GM12878 (cell line): ENCODE measurements around the gene RRP15. TPM values are rescaled to one million over a fixed set of nuclear protein-coding genes. Genes with fewer than 3 reads are reported as not detected.

Experiments used
- ATAC-seq: fragments of 200-7000 bp; cut with Tn5 transposase; 3 replicates; pipeline ENCODE4 v1.9.1; 2020; ENCODE audit warnings: mild to moderate bottlenecking, moderate library complexity
- BruUV-seq: library from RNA; stranded (reverse); fragments of 400-500 nt; replicated peaks from 2 replicates; lab custom pipeline; 2021; lab: Mats Ljungman, UMichigan
- CTCF ChIA-PET: fragments of 300-600 bp; sonication (Branson Sonifier 250); formaldehyde crosslinking; extraction: SDS; loops from one replicate; lab custom pipeline; 2021; ENCODE audit warnings: inconsistent platforms; lab: Yijun Ruan, JAX
- POLR2A ChIA-PET: fragments of 350-600 bp; formaldehyde crosslinking; extraction: SDS; loops from one replicate; lab custom pipeline; 2021; ENCODE audit warnings: inconsistent platforms; lab: Charles Lee
- RAD21 ChIA-PET: fragments of 300-600 bp; sonication (Branson Sonifier 250); formaldehyde crosslinking; loops from one replicate; lab custom pipeline; 2023; ENCODE audit warnings: antibody characterized with exemption; ENCODE audit not compliant: unreplicated experiment; lab: Charles Lee
- SMC1A ChIA-PET: fragments of 300-600 bp; sonication (Branson Sonifier 250); formaldehyde crosslinking; loops from one replicate; lab custom pipeline; 2023; ENCODE audit not compliant: unreplicated experiment, uncharacterized antibody; lab: Charles Lee
- DNase-seq: peaks from one replicate; pipeline ENCODE4 v3.0.0-alpha.2; 2011; ENCODE audit warnings: low read depth, low spot score
- FAIRE-seq: peaks from 3 replicates; lab custom pipeline; 2011; peaks lifted over from hg19 to GRCh38; lab: Jason Lieb, UNC
- H2AFZ ChIP-seq: 2 replicates; pipeline ENCODE4 v1.6.0; 2011; ENCODE audit warnings: low read depth, low read length, control low read depth; ENCODE audit not compliant: control insufficient read depth
- H3K27ac ChIP-seq: 2 replicates; pipeline ENCODE4 v1.5.1; 2011; ENCODE audit warnings: control low read depth; ENCODE audit not compliant: control insufficient read depth, insufficient read depth
- H3K27me3 ChIP-seq, 2 experiments: replicated peaks in 1 of 2; 2 replicates each; pipeline versions ENCODE4 v1.6.0 to v1.6.1; 2011; ENCODE audit warnings: low read length in 1 of 2; ENCODE audit not compliant: control insufficient read depth in 2 of 2, insufficient read depth in 2 of 2
- H3K36me3 ChIP-seq, 2 experiments: 2 replicates each; pipeline ENCODE4 v1.5.1; 2011; ENCODE audit warnings: low read length in 1 of 2; ENCODE audit not compliant: control insufficient read depth in 2 of 2, insufficient read depth in 2 of 2
- H3K4me1 ChIP-seq: 2 replicates; pipeline ENCODE4 v1.6.1; 2011; ENCODE audit warnings: mild to moderate bottlenecking, low read length, moderate library complexity, mixed read lengths; ENCODE audit not compliant: control insufficient read depth, insufficient read depth
- H3K4me2 ChIP-seq: 2 replicates; pipeline ENCODE4 v1.6.0; 2011; ENCODE audit warnings: control low read depth; ENCODE audit not compliant: control insufficient read depth, insufficient read depth
- H3K4me3 ChIP-seq: fragments of 200-600 bp; sonication (generic); 2 replicates; pipeline ENCODE4 v1.5.1; 2016
- H3K79me2 ChIP-seq: 2 replicates; pipeline ENCODE4 v1.6.0; 2011; ENCODE audit warnings: low read length; ENCODE audit not compliant: control insufficient read depth, insufficient read depth
- H3K9ac ChIP-seq: 2 replicates; pipeline ENCODE4 v1.8.0; 2011; ENCODE audit warnings: low read length, control low read depth, mixed read lengths; ENCODE audit not compliant: control insufficient read depth, insufficient read depth
- H3K9me3 ChIP-seq: replicated peaks from 3 replicates; pipeline ENCODE4 v1.5.1; 2011; ENCODE audit warnings: mild to moderate bottlenecking, low read length; ENCODE audit not compliant: control insufficient read depth, insufficient read depth
- H4K20me1 ChIP-seq: 2 replicates; pipeline ENCODE4 v1.6.0; 2011; ENCODE audit not compliant: control insufficient read depth, insufficient read depth
- WGBS: methylation state at CpG from one replicate; pipeline ENCODE4 v1.1.6; 2016; ENCODE audit warnings: low lambda C conversion rate; ENCODE audit not compliant: insufficient replicate concordance, insufficient coverage; ENCODE audit errors: missing lambda C conversion rate; 5-methylcytosine and 5-hydroxymethylcytosine counted together
- in situ Hi-C: fragments of 300-500 bp; cut with MboI; formaldehyde crosslinking; loops from 9 replicates; pipeline ENCODE4 v1.14.3; 2018; ENCODE audit warnings: mixed read lengths
- intact Hi-C: fragments of 100-400 bp; cut with micrococcal nuclease; formaldehyde crosslinking; loops from one replicate; pipeline ENCODE4 v1.14.2; 2022; ENCODE audit not compliant: unreplicated experiment
- polyA plus RNA-seq, 11 experiments: library from polyadenylated mRNA; depleted of rRNA in 4 of 11; unstranded in 6 of 11; stranded (reverse) in 5 of 11; fragments of >200 nt; fragmentation: Nextera tagmentation in 4 of 11; fragmentation: Illumina TruSeq in 1 of 11; extraction: Ambion mirVana in 4 of 11; extraction: Trizol in 1 of 11; gene quantifications; 1 replicate in 1 of 11; 2 replicates in 10 of 11; pipeline versions ENCODE4 v1.2.1 to v1.2.3, GENCODE V29; 2011 to 2016; ENCODE audit warnings: inconsistent platforms in 2 of 11, missing spikeins in 2 of 11, low read depth in 1 of 11
- total RNA-seq, 4 experiments: library from RNA; depleted of rRNA in 3 of 4; stranded (reverse); fragments of >200 nt in 3 of 4; fragmentation: Illumina TruSeq in 1 of 4; extraction: Trizol in 1 of 4; gene quantifications; 2 replicates each; pipeline versions ENCODE4 v1.2.1 to v1.2.3, GENCODE V29; 2013 to 2021
- TF ChIP-seq, protein P1 (sequence below): fragments of 450-650 bp; formaldehyde crosslinking; IDR thresholded peaks from 2 replicates; pipeline ENCODE4 v1.4.0; 2020; ENCODE audit warnings: mild to moderate bottlenecking, moderate library complexity

Gene RRP15
- total and polyA plus RNA-seq, 10 of the 15 experiments (the other 5 are each of a cell fraction or from before 2014, with no cell fraction given), result 5.6 to 37.8 (median 19.1) TPM

GRCh38 chr1:218368686-218369085 is 83.6 kb downstream of the RRP15 start:
- Histone ChIP-seq H3K4me3 (no peak overlapping the region), H3K27ac (no peak overlapping the region), H3K79me2 (no peaks in the 10 kb centered on the region), H4K20me1 (no peaks in the 10 kb centered on the region), H3K4me1 (no peaks in the 10 kb centered on the region), H3K9me3 (no peaks in the 10 kb centered on the region), H3K27me3 (no peaks in the 10 kb centered on the region), H2AFZ (no peak overlapping the region), H3K4me2 (no peak overlapping the region), H3K36me3 (no peaks in the 10 kb centered on the region), H3K9ac (no peak overlapping the region)
- TF ChIP-seq, protein P1, sequence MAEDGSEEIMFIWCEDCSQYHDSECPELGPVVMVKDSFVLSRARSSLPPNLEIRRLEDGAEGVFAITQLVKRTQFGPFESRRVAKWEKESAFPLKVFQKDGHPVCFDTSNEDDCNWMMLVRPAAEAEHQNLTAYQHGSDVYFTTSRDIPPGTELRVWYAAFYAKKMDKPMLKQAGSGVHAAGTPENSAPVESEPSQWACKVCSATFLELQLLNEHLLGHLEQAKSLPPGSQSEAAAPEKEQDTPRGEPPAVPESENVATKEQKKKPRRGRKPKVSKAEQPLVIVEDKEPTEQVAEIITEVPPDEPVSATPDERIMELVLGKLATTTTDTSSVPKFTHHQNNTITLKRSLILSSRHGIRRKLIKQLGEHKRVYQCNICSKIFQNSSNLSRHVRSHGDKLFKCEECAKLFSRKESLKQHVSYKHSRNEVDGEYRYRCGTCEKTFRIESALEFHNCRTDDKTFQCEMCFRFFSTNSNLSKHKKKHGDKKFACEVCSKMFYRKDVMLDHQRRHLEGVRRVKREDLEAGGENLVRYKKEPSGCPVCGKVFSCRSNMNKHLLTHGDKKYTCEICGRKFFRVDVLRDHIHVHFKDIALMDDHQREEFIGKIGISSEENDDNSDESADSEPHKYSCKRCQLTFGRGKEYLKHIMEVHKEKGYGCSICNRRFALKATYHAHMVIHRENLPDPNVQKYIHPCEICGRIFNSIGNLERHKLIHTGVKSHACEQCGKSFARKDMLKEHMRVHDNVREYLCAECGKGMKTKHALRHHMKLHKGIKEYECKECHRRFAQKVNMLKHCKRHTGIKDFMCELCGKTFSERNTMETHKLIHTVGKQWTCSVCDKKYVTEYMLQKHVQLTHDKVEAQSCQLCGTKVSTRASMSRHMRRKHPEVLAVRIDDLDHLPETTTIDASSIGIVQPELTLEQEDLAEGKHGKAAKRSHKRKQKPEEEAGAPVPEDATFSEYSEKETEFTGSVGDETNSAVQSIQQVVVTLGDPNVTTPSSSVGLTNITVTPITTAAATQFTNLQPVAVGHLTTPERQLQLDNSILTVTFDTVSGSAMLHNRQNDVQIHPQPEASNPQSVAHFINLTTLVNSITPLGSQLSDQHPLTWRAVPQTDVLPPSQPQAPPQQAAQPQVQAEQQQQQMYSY (CRISPR knock-in tag), result no peak
- no TSS peak for BruUV-seq
- no peak for ATAC-seq
- in situ Hi-C loops, result no loop called here
- ChIA-PET RAD21 (no interaction called here), SMC1A (interaction anchor here (0.6 kb wide), 1 partner anchor 147 kb away, joined by 3 read pairs; no protein-coding TSS in a partner anchor), POLR2A (no interaction called here), CTCF (interaction anchor here (1.0 to 1.4 kb wide), 2 partner anchors 30 to 154 kb away, joined by 3 read pairs; no protein-coding TSS in a partner anchor)
- WGBS, result 9% methylated on average over 7 of the region's 7 CpGs
- FAIRE-seq, result no peak
- intact Hi-C loops, result no loop called here
- DNase-seq, result no peak
